SH-SY5Y (cell line): ENCODE measurements around the gene NANOGP8.
"Not testable (repeated sequence)": the region's sequence is repeated elsewhere in the genome, so short reads cannot be mapped to it uniquely, and the experiment has no call there.

ENCODE experiments used
- GATA2 ChIP-seq: IDR thresholded peaks from 2 replicates; pipeline ENCODE4 v1.6.1; 2011; ENCODE audit warnings: mild to moderate bottlenecking, low read depth, low read length
- GATA3 ChIP-seq: IDR thresholded peaks from 2 replicates; pipeline ENCODE4 v1.6.1; 2011; ENCODE audit warnings: low read depth, mild to moderate bottlenecking, low read length, moderate library complexity

NANOGP8 gene

DNA sequence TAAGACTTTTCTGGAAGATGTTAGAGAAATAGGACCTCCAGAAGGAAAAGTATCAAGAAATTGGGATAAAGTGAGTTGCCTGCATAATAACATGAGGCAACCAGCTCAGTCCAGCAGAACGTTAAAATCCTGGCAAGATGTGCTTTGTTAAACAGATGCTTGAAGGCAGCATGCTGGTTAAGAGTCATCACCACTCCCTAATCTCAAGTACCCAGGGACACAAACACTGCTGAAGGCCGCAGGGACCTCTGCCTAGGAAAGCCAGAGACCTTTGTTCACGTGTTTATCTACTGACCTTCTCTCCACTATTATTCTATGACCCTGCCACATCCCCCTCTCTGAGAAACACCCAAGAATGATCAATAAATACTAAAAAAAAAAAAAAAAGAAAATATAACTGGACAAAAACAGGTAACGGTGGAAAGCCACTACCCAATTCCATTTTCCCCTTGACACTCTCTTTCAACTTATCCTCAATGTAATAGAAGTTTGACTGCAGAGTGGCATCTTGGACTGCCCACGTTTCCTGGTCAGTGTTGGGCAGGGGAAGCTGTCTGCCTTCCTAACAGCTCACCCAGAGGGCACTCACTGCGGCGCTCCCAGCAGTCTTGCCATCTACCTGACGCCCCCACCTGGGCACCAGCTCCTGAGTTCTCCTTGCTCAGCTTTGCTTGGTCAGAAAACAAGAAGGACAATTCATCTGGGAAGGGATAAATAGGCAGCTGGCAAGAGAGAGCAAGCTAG lies at the start of gene NANOGP8:
Gene NANOGP8, minus strand, starts transcription at position 120 of the 744 bp plus-strand sequence. CDS start 185 bp downstream, outside the sequence.
- TF ChIP-seq GATA3, GATA2: not testable (repeated sequence)

GRCh38 chr15:35134299-35134698 lies 49.2 kb upstream of the NANOGP8 start:
- no peak for TF ChIP-seq GATA3
- no peak for TF ChIP-seq GATA2

GRCh38 chr15:35130245-35130644 lies 45.1 kb upstream of the NANOGP8 start:
- TF ChIP-seq GATA2 (no peak), GATA3 (no peak)

DNA sequence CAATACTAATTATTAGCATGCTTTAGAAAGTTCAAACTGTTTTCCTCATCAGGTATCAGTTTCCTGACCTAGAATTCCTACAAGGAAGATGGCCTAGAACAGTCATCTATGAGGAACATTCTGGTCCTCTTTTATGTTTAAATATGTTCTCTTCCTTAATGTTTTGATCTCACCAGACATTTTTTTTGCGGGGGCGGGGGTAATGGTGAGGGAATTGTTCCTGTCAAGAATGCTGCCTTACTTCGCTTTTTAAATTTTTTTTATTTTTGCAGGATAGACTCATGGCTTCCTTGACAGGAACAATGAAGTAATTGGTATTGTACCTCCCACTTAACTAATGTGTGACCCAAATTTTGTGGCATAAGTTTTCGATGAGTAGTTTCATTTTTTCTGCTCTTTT lies 44.3 kb upstream of the NANOGP8 start:
- TF ChIP-seq GATA3: no peak
- no peak for TF ChIP-seq GATA2

GRCh38 chr15:35127717-35128116 lies 42.6 kb upstream of the NANOGP8 start:
- TF ChIP-seq GATA2 (no peak), GATA3 (no peak)

DNA sequence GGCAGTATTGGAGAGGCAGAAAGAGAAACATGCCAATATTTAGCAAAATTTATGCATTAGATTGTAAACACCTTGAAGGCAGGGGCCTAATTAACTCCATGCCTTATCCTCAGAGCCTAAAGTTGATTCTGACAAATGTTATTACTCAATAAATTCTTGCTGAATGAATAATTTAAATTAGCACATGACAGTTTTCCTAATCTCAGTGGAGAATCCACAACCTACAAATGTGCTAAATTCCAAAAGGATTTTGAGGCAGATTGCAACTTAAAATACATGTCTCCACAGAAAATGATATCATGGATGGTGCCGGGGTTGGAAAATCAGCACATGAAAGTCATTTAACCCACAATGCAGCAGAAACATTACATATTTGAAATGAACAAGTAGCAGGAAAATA lies 41.1 kb upstream of the NANOGP8 start:
- no peak for TF ChIP-seq GATA3
- TF ChIP-seq GATA2: no peak

DNA sequence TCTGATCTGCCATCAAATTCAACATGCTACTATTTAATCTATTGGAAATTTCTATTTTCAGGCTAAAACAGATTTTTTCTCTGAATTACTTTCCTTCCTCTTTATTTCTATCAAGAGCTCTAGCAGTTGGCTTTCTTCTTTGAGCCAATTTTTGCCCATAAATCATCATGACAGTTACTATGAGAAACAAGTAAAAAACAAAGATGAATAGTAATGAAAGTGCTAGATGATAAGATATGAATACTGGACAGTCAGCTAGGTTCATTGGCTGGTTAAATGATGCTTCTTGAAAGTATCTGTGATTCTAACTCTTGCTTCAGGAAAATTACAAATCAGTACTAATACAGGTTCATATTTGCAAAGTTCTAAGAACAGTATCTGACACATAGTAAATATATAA lies 38.6 kb upstream of the NANOGP8 start:
- TF ChIP-seq GATA2 (no peak), GATA3 (no peak)

GRCh38 chr15:35121611-35122359 lies 36.7 kb upstream of the NANOGP8 start:
- TF ChIP-seq GATA2 (no peak), GATA3 (no peak)

DNA sequence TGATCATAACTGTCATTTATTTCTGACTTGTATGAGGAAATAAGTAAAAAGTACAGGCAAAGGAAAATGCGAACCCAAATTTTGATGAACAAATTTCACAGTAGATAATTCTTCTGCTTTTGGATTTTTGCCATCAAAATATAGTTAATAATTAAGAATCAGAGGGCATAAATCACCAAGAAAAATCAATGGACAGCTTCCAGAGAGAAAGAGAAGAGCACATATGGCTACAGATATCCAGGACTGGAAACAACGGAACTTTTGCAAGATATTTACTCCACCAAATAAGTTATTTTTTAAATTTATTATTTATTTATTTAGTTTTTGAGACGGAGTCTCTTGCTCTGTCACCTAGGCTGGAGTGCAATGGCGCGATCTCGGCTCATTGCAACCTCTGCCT lies 35.1 kb upstream of the NANOGP8 start:
- TF ChIP-seq GATA3 (no peak), GATA2 (no peak)

- TF ChIP-seq GATA2: no peak
Measured at GRCh38 chr15:35118960-35119359, 33.9 kb upstream of the NANOGP8 start.

DNA sequence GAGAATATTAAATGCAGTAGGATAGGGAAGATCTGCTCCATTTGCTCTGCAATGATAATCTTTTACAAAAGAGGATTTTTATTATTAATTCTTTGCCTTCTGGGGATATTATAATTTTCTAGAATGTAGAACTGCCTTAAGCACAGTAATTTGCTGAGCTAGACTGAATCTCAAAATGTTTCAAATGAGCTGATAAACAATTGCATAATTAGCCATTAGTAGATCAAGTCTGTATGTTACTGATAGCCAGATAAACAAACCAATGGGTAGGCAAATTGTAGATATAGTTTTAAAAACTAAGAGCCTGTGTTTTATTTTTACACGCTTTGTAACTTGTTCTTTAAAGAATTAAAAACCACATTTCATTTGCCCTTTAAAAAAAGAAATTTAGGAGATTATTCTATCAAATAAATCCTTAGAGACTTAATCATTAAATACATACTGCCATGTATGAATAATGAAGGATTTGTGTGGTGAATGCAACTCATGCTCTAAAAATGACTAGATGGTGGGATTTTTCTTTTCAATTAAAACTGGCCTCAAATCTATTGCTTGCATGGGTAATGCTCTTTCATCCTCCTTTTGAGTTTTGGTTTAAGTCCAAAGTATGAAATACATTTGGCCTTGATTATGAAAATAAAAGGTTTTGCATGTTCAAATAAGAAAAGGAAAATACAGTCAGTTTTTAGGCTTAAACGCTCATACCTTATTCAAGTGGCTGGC lies 32.6 kb upstream of the NANOGP8 start:
- TF ChIP-seq GATA2 (no peak), GATA3 (no peak)

DNA sequence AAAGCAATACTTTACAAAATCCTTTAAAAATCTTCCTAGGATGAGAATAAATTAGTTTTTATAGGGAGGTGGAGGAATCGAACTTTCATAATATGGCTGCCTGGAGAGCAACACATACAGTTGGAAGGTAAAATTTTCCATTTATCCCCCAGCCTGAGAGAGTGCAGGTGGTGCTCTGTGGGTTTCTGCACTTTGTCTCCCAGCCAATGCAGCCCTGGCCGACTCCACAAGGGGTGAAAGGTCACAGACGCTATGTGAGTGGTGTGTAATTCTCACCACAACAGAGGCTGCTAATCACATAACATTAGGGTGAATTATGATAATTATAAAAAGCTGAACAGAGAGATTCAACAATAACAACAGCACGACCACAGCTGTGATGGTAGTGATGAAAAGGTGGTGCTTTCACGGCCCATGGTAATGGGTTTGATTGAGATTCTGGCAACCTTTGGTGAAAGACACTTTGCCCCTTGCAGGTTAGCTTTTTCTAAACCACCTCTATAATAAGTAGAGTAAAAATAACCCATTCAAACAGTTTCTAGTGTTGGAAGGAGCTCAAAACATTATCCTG lies 30.1 kb upstream of the NANOGP8 start:
- no peak for TF ChIP-seq GATA2
- no peak for TF ChIP-seq GATA3

- TF ChIP-seq GATA3 (no peak), GATA2 (no peak)
Measured at GRCh38 chr15:35112346-35112745, 27.3 kb upstream of the NANOGP8 start.

GRCh38 chr15:35111861-35112260 lies 26.8 kb upstream of the NANOGP8 start:
- no peak for TF ChIP-seq GATA2
- no peak for TF ChIP-seq GATA3
